ENCODE data around the gene KLHL11.

KLHL11 gene

DNA sequence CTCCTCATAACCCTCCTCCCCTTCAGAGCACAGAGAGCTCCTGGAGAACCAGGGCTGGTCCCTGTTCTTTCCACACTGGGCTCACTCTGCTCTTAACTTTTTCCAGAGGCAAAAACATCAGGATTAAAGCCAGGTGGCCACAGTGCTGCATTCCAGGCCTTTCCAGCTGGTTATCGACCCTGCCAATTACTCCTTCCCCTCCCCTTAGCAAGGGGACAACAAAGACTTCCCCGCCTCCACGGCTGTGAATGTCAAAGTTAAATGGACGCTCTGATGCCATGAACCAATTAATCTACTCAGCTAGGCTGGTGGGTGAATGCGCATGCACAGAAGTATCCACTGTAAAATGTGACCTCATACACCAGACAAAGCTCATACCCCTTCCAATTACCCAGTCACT, 30.4 kb upstream of the KLHL11 start:
- TF ChIP-seq ZFX (IDR thresholded peaks at IDR 0.05) (no peak), CTCF (conservative IDR thresholded peaks at IDR 0.05) (no peak)
- H3K27ac ChIP-seq: no peak overlapping the region

DNA sequence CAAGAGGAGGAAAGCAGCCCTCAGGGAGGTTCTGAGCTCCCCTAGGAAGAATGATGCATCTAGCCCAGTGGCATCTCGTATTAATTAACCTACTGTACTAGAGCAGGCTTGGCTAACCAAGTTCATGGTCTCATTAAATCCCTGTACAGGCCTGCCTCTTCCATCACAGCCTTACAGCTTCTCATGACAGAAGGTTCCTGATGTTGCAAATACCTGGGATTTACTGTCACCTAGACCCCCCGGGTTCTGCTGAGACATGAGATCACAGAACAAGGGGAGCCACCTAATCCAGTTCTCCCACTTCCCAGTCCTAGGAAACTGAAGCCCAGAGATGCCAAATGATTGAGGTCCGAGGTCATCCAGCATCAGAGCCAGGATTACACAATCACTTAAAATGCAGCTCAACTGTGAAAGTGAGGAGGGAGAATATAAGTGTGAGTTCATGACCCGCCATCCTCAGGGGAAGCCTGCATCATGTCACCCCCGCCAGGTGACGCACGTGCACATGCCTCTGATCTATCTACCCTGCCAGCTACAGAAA, 29.6 kb upstream of the KLHL11 start:
- no peak for TF ChIP-seq CTCF (conservative IDR thresholded peaks at IDR 0.05)
- no peak for TF ChIP-seq ZFX (IDR thresholded peaks at IDR 0.05)
- H3K27ac ChIP-seq: no peak overlapping the region

DNA sequence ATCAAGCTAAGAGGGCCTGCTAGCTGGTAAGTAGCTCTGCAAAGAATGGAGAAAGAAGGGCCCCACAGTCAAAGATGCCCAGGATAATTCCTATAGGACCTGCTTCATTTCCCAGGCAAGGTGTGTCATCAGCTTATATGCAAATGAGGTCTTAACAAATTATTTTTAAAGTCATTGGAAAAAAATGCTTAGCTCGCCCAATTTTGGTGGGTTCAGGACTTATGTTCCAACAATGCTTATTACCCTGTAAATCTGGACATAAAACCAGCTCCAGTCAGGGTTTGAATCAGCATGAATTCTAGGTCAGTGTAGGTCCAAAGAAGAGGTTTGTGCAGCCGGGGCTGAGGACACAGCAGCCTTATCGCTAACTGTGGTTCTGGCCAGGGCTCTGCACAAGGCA, 28.2 kb upstream of the KLHL11 start:
- no peak overlapping the region for H3K27ac ChIP-seq
- TF ChIP-seq ZFX (IDR thresholded peaks at IDR 0.05) (no peak), CTCF (conservative IDR thresholded peaks at IDR 0.05) (no peak)

GRCh38 chr17:41892021-41892376, 26.8 kb upstream of the KLHL11 start:
- H3K27ac ChIP-seq: no peak overlapping the region
- TF ChIP-seq ZFX (IDR thresholded peaks at IDR 0.05): no peak
- TF ChIP-seq CTCF (conservative IDR thresholded peaks at IDR 0.05): no peak

- TF ChIP-seq CTCF (conservative IDR thresholded peaks at IDR 0.05): no peak
- no peak for TF ChIP-seq ZFX (IDR thresholded peaks at IDR 0.05)
- no peak overlapping the region for H3K27ac ChIP-seq
Observed at GRCh38 chr17:41891135-41892020, 26.2 kb upstream of the KLHL11 start.

GRCh38 chr17:41888332-41888965, 23.2 kb upstream of the KLHL11 start:
- no peak overlapping the region for H3K27ac ChIP-seq
- TF ChIP-seq CTCF (conservative IDR thresholded peaks at IDR 0.05) (no peak), ZFX (IDR thresholded peaks at IDR 0.05) (no peak)

GRCh38 chr17:41885733-41886132, 20.5 kb upstream of the KLHL11 start:
- TF ChIP-seq ZFX (IDR thresholded peaks at IDR 0.05) (no peak), CTCF (conservative IDR thresholded peaks at IDR 0.05) (no peak)
- no peak overlapping the region for H3K27ac ChIP-seq

Data from C4-2B (cell line).